ENCODE measurements around the gene SLC24A4. TPM values are rescaled to one million over a fixed set of nuclear protein-coding genes. Genes with fewer than 3 reads are reported as not detected.
A peak's percentile ranks its signal among the peaks of the same experiment; 100 is the strongest.

Gene SLC24A4
- total RNA-seq, 6 donors from 2014 or later = 0.49 to 5.7 (median 2.0) TPM

- no peak for ATAC-seq (ENCODE audit: low FRiP score in 2 of 2)
- H3K4me1 ChIP-seq = peaks cover 12 to 16% (median 15%) of the 10 kb centered on the region in 4 donors
- H3K27ac ChIP-seq = no peak overlapping the region
- WGBS, 2 donors = 87 to 89% methylated on average over 10 to 19 of the region's 20 CpGs
- TF ChIP-seq POLR2AphosphoS5 (IDR thresholded peaks at IDR 0.05) (no peak), EP300 (IDR thresholded peaks at IDR 0.05) (no peak), POLR2A (IDR thresholded peaks at IDR 0.05) (no peak), CTCF (IDR thresholded peaks at IDR 0.05) (no peak)
- no peaks in the 10 kb centered on the region for H3K36me3 ChIP-seq
- H3K4me3 ChIP-seq = no peak overlapping the region
- H3K9me3 ChIP-seq = peaks cover 0 to 4% (median 0%) of the 10 kb centered on the region in 4 donors
- H3K27me3 ChIP-seq = no peaks in the 10 kb centered on the region
- DNase-seq = peak in 1 of 2 donors; percentile 53
Observed at GRCh38 chr14:92449404-92450181, 126.6 kb downstream of the SLC24A4 start.

GRCh38 chr14:92450351-92451070 is 127.5 kb downstream of the SLC24A4 start:
- peaks cover 0 to 3% (median 0%) of the 10 kb centered on the region in 4 donors for H3K9me3 ChIP-seq
- no peaks in the 10 kb centered on the region for H3K36me3 ChIP-seq
- ATAC-seq (ENCODE audit: low FRiP score in 2 of 2) (no peak), DNase-seq (no peak)
- H3K27ac ChIP-seq = peak overlapping the region in 2 of 4 donors; percentile 74 to 84
- 82 to 86% methylated on average over 10 to 13 of the region's 13 CpGs for WGBS, 2 donors
- no peak overlapping the region for H3K4me3 ChIP-seq
- TF ChIP-seq POLR2A (IDR thresholded peaks at IDR 0.05) = no peak
- TF ChIP-seq POLR2AphosphoS5 (IDR thresholded peaks at IDR 0.05) = no peak
- no peak for TF ChIP-seq EP300 (IDR thresholded peaks at IDR 0.05)
- H3K4me1 ChIP-seq = peaks cover 12 to 16% (median 15%) of the 10 kb centered on the region in 4 donors
- no peaks in the 10 kb centered on the region for H3K27me3 ChIP-seq

- H3K4me1 ChIP-seq = peaks cover 12 to 19% (median 16%) of the 10 kb centered on the region in 4 donors
- TF ChIP-seq CTCF (IDR thresholded peaks at IDR 0.05) = no peak
- TF ChIP-seq EP300 (IDR thresholded peaks at IDR 0.05) = no peak
- TF ChIP-seq POLR2A (IDR thresholded peaks at IDR 0.05) = no peak
- TF ChIP-seq POLR2AphosphoS5 (IDR thresholded peaks at IDR 0.05) = no peak
- no peaks in the 10 kb centered on the region for H3K27me3 ChIP-seq
- WGBS, 2 donors = 72 to 77% methylated on average over 9 of the region's 9 CpGs
- H3K36me3 ChIP-seq = no peaks in the 10 kb centered on the region
- DNase-seq = no peak
- no peak for ATAC-seq (ENCODE audit: low FRiP score in 2 of 2)
- H3K27ac ChIP-seq = peak overlapping the region in 3 of 4 donors; percentile 42 to 84 (median 74)
- H3K9me3 ChIP-seq = no peaks in the 10 kb centered on the region
- no peak overlapping the region for H3K4me3 ChIP-seq
Observed at GRCh38 chr14:92451245-92451644, 128.3 kb downstream of the SLC24A4 start.

- WGBS, 2 donors = 52 to 76% methylated on average over 3 to 5 of the region's 5 CpGs
- DNase-seq (no peak), ATAC-seq (ENCODE audit: low FRiP score in 2 of 2) (no peak)
- no peaks in the 10 kb centered on the region for H3K27me3 ChIP-seq
- TF ChIP-seq CTCF (IDR thresholded peaks at IDR 0.05) = no peak
- TF ChIP-seq POLR2A (IDR thresholded peaks at IDR 0.05) = no peak
- peak in 1 of 2 donors; percentile 43 for TF ChIP-seq POLR2AphosphoS5 (IDR thresholded peaks at IDR 0.05)
- TF ChIP-seq EP300 (IDR thresholded peaks at IDR 0.05) = peak in 2 of 4 donors; percentile 43 to 63
- no peak overlapping the region for H3K4me3 ChIP-seq
- no peaks in the 10 kb centered on the region for H3K36me3 ChIP-seq
- H3K27ac ChIP-seq = peak overlapping the region in 3 of 4 donors; percentile 42 to 84 (median 74)
- peaks cover 12 to 22% (median 20%) of the 10 kb centered on the region in 4 donors for H3K4me1 ChIP-seq
- no peaks in the 10 kb centered on the region for H3K9me3 ChIP-seq
Observed at GRCh38 chr14:92451755-92452154, 128.8 kb downstream of the SLC24A4 start.

- DNase-seq (no peak), ATAC-seq (ENCODE audit: low FRiP score in 2 of 2) (no peak)
- H3K36me3 ChIP-seq = no peaks in the 10 kb centered on the region
- H3K4me3 ChIP-seq = no peak overlapping the region
- H3K27me3 ChIP-seq = no peaks in the 10 kb centered on the region
- WGBS, 2 donors = 92 to 98% methylated on average over 14 of the region's 14 CpGs
- H3K9me3 ChIP-seq = no peaks in the 10 kb centered on the region
- H3K4me1 ChIP-seq = peaks cover 12 to 25% (median 23%) of the 10 kb centered on the region in 4 donors
- TF ChIP-seq POLR2A (IDR thresholded peaks at IDR 0.05) = no peak
- peak overlapping the region in 1 of 4 donors; percentile 74 for H3K27ac ChIP-seq
Observed at GRCh38 chr14:92452471-92452870, 129.5 kb downstream of the SLC24A4 start.

Measured in upper lobe of left lung (tissue), 6 donors.